AML-193 (cell line): Measurements from ENCODE around the gene KRT84.
"Not testable (repeated sequence)": the region's sequence is repeated elsewhere in the genome, so short reads cannot be mapped to it uniquely, and the experiment has no call there.

ENCODE experiments used
- DNase-seq, 2 experiments: peaks; one replicate each; lab custom pipeline; 2025; lab: John Stamatoyannopoulos, UW

Gene KRT84

GRCh38 chr12:52411815-52412214 lies 26.4 kb upstream of the KRT84 start:
- DNase-seq, result no peak

- DNase-seq, result not testable (repeated sequence)
These were observed 25.3 kb upstream of the KRT84 start for GRCh38 chr12:52410589-52411248.

- no peak for DNase-seq
These were observed 22.5 kb upstream of the KRT84 start for GRCh38 chr12:52407918-52408317.

GRCh38 chr12:52405922-52406385 lies 20.5 kb upstream of the KRT84 start, which contains the start of gene KRT82:
Gene KRT82 (minus strand): TSS chr12:52406335. CDS start chr12:52406277, 58 bp downstream.
- DNase-seq, result no peak

- DNase-seq, result no peak
These were observed 19.5 kb upstream of the KRT84 start for GRCh38 chr12:52404951-52405350.

- no peak for DNase-seq
These were observed 18.1 kb upstream of the KRT84 start for GRCh38 chr12:52403561-52403960.

GRCh38 chr12:52402873-52403540 lies 17.6 kb upstream of the KRT84 start:
- DNase-seq, result no peak

GRCh38 chr12:52402377-52402776 lies 16.9 kb upstream of the KRT84 start:
- DNase-seq, result no peak

GRCh38 chr12:52401926-52402325 lies 16.5 kb upstream of the KRT84 start:
- DNase-seq, result no peak

GRCh38 chr12:52401526-52401925 lies 16.1 kb upstream of the KRT84 start:
- no peak for DNase-seq

- no peak for DNase-seq
These were observed 15.5 kb upstream of the KRT84 start for GRCh38 chr12:52400906-52401305.

GRCh38 chr12:52399756-52400155 lies 14.3 kb upstream of the KRT84 start:
- DNase-seq, result no peak

GRCh38 chr12:52398176-52398575 lies 12.7 kb upstream of the KRT84 start:
- no peak for DNase-seq

- DNase-seq, result no peak
These were observed 11.2 kb upstream of the KRT84 start for GRCh38 chr12:52396656-52397055.

- no peak for DNase-seq
These were observed 10.4 kb upstream of the KRT84 start for GRCh38 chr12:52395761-52396434.

GRCh38 chr12:52394836-52395405 lies 9.5 kb upstream of the KRT84 start:
- no peak for DNase-seq

GRCh38 chr12:52392465-52393007 lies 7.1 kb upstream of the KRT84 start:
- DNase-seq, result no peak

- DNase-seq, result no peak
These were observed 6.2 kb upstream of the KRT84 start for GRCh38 chr12:52391618-52392002.

GRCh38 chr12:52390739-52391617 lies 5.5 kb upstream of the KRT84 start:
- DNase-seq, result peak in 1 of 2 experiments; percentile 7

GRCh38 chr12:52389313-52390207 lies 4.1 kb upstream of the KRT84 start:
- DNase-seq, result no peak
